HG02642 (cell line): ENCODE results near the gene NF2.

Experiments used
- ATAC-seq: cut with Tn5 transposase; IDR thresholded peaks from one replicate; pipeline ENCODE4 v1.9.1; 2021; ENCODE audit warnings: mild to moderate bottlenecking; ENCODE audit not compliant: unreplicated experiment, poor library complexity

Gene NF2

DNA sequence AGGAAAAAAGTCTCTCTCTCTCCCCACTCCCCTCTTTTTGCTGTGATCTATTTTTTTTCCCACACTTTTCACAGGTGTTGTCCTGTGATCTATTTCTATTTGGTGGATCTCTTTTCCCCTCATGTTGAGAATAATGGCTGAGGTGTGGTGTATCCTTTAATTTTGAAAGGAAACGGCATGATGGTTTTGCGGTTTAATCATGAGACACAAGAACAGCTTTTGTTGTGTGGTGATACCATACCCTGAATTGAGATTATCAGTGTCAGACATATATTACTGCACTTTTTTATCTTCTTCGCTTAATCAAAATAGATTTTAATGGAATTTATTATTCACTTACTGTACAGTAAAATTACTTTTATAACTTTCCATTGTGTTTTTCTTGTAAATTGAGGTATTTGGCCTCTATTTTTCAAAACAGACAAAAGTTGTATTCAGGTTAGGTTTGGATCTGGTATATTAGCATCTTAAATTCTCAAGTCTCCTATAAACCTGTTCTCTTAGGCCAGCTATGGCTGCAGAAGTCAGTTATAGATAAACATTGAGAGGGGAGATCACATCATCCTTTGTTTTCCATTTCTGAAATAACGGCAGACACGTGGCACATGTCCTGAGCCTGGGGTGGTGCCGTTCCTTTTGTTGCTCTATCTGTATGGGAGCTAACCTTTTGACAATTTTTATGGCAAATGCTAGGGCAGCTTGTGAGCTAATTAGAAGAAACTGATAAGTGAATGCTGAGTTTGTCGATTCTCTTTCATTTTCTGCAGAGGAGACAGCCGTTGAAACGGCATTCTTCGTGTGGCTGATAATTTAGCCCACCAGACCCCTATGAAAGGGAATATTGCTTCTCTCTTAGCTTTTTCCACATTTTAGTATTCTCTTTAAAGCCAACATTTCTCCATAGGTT, 25.8 kb downstream of the NF2 start:
- ATAC-seq, result no peak

GRCh38 chr22:29629903-29630516, 26.6 kb downstream of the NF2 start:
- no peak for ATAC-seq

GRCh38 chr22:29630987-29631386, 27.6 kb downstream of the NF2 start:
- no peak for ATAC-seq

DNA sequence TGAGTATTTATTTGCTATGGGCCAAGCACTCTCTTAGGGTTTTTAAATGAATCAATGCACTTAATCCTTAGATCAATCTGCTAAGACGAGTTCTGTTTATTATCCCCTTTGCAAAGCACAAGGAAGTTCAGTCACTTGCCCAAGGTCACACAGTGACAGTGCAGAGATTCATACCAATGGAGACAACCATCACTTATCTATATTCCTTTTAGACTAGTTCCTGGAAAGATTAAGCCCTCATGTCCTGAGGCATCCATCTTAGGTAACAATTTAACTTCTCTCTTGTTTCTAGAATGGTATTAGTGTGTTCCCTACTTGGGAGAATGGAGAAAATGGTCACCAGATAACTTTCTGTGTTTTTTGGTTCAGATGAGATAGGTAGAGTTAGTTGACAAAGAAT, 28.3 kb downstream of the NF2 start:
- no peak for ATAC-seq

DNA sequence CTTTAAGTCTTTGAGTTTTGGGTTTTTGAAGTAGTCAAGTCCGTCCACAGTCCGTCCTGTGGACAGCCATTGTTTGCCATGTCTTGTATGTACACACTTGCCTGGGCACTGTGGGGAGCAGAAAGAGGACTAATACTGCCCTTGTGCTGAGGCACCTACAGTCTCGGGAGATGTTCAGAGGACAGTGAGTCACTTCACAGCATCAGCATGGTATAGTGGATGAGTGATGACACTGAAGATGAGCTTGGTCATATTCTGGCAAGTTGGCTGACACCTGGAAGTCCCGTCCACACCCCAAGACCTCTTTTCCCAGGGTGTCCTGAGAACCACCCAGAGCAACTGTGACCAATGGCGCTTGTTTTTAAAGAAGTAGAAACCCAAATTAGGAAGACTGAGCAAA, 29.2 kb downstream of the NF2 start:
- no peak for ATAC-seq

DNA sequence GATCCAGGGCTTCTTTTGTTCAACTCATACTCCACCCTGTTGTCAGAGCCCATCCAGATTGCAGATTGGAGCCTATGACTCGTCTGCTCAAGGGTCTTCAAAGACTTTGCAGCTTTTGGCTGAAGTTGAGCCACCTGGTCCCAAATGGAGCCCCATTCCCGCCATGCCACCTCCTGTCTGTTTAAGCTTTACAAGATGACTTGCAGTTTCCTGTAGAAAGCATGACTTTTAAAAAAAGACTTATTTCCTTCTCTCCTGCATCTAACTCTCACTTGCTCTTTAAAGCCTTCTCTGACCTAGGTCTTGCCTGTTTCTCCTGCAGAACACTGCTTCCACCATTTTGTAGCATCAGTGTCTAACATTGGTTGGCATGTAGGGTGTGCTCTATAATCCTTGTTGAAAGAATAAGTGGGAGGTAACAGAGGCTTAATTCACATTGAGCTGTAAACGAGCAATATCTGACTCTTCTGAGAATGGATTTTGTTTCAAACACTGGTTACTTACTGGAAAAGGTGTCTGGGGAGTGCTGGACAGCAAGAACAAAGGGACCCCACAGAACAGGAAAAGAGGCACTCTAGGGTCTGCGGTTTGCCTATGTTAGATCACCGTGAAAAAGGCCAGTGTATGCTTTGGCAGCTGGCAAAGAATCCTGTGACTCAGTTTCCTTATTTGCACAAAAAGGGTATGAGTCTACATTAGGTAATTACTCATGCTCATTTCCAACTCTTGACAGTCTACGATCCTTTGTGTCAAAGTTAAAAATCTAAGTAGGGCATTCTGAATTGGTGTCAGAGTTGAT, 30.3 kb downstream of the NF2 start:
- no peak for ATAC-seq

DNA sequence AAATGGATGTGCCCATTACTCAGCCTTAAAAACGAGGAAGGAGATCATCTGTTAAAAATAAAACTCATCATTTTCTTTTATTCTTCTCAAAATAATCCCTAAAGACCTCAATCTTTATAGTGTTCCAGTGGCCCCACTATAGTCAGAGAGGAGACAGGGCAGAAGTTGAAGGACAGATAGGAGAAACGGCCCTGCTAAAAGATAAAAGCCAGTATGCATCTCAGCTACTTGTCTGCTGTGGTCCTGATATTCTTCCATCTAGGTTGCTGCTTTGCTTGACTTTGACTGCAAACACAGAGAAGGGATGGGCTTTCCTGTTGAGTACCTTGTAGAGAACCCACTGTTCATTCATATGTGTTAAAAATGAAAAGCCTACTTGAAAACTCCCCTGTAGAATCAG, 31.4 kb downstream of the NF2 start:
- no peak for ATAC-seq

GRCh38 chr22:29635734-29636357, 32.4 kb downstream of the NF2 start:
- ATAC-seq, result no peak

GRCh38 chr22:29636751-29637150, 33.3 kb downstream of the NF2 start:
- no peak for ATAC-seq

DNA sequence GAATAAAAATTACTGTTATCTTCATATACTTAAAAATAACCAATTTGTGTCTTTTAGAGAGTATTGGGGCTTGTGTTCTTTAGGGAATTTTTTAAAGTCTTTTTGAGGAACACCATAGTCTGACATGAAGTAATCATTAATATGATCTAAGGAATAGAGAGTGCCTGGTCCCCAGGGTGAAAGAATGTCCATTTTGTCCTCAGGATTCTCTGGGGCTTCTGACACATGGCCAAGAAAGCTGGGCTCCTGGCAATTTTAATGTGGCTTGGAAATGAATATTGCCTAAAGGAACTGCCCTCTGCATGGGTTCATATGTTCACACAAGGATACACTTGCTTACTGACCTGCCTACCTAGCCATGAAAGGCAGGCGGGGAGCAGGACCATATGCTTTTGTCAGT, 33.7 kb downstream of the NF2 start:
- no peak for ATAC-seq

DNA sequence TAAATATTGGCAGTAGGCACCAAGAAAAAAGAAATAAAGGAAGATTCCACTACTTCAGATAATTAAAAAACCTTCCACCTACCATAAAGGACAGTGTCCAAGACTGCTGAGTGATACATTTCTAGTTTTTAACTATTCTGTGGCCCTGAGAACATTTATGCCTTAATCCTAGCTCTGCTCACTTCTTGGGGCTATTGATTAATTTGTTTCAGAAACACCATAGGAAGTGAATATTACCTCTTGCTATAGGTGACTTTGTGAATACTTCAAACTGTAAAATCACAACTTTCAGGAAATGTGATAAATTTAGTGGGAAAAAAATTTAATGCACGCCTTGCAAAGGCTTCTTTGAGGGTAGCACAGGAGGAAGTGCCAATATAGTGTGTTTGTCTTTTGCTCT, 35.2 kb downstream of the NF2 start:
- ATAC-seq, result no peak

GRCh38 chr22:29639096-29639495, 35.7 kb downstream of the NF2 start:
- ATAC-seq, result no peak

GRCh38 chr22:29641042-29641699, 37.7 kb downstream of the NF2 start:
- ATAC-seq, result no peak

DNA sequence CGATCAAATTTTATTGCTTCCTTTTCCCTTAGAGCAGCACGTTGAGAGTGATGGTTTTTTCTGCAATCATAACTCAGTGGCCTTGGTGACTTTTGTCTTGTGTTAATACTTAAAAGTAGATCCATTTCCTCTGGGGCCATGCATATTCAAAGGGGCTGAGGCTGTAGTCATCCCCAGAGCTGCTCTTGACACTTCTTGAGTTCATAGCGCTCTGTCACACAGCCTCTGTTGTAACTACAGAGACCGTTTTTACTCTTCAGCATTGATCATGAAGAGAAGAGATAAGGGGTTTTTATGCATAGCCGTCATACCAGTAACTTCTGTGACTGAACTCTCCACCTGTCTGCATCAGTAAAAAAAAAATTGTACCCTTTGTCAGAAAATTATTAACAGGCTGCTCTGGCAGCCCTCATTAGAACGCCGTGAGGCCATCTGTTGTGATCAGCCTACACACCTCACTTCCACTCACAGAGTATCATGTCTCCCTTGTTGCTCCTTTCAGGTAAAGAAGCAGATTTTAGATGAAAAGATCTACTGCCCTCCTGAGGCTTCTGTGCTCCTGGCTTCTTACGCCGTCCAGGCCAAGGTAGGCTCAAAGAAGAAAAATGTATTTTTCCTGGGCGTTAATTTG, 38.4 kb downstream of the NF2 start:
- ATAC-seq, result no peak

DNA sequence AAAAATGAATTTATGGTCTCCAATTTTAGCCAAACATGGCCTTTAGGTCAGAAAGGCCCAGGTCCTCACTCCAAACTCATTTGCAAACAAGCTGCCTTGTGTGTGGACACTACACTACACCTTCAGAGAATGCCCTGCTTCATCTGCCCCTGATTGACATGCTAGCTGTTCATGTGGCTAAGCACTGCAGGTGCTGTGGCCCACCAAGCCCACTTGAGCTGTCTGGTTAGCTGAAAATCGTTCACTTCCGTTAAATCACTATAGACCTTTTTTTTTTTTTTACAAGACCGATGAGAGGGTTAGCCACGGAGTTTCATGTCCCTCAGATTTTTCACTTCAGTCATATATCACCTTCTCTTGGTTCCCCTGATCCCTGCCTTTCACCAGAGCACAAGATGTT, 39.3 kb downstream of the NF2 start:
- no peak for ATAC-seq

DNA sequence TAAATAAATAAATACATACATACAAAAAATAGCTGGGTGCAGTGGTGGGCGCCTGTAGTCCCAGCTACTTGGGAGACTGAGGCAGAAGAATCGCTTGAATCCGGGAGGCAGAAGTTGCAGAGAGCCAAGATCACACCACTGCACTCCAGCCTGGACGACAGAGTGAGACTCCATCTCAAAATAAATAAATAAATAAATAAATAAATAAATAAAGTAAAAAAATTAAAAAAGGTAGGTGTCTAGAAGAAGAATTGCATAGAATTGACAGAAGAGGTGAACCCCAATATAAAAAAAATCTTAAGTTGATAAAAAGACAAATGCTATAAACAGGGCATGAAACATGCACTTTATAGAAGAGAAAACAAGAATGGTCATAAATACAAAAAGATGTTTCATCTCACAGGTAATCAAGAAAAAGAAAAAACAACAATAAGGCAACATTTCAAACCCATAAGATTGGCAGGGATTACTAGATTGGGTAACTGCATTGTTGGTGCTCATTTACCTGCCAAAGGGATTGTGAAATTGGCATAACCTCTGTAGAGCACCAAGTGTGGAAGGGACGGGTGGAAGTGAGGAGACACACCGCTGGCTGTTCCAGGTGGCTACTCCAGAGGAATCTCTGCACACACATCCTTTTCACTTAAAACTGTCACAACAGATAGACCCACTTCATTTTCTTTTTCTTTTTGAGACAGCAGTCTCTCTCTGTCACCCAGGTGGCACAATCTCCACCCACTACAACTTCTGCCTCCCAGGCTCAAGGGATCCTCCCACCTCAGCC, 44.7 kb downstream of the NF2 start:
- ATAC-seq, result no peak

GRCh38 chr22:29650370-29650769, 46.9 kb downstream of the NF2 start:
- ATAC-seq, result no peak

GRCh38 chr22:29651652-29652051, 48.2 kb downstream of the NF2 start:
- no peak for ATAC-seq

- no peak for ATAC-seq
Measured at GRCh38 chr22:29654420-29654819, 51.0 kb downstream of the NF2 start.
